NCI-H460 (cell line): Measurements from ENCODE around the gene AXIN2. TPM values are rescaled to one million over a fixed set of nuclear protein-coding genes. Genes with fewer than 3 reads are reported as not detected.
"Not testable (repeated sequence)": the region's sequence is repeated elsewhere in the genome, so short reads cannot be mapped to it uniquely, and the experiment has no call there.

Experiments
- DNase-seq: peaks from one replicate; pipeline ENCODE4 v3.0.0-alpha.2; 2016; ENCODE audit warnings: low read depth; ENCODE audit errors: extremely low read depth
- total RNA-seq: library from RNA; depleted of rRNA; stranded (reverse); fragments of >200 nt; shearing (Covaris generic); gene quantifications from 2 replicates; pipeline ENCODE4 v1.2.3, GENCODE V29; 2014

Gene AXIN2
- total RNA-seq, 1 experiment from 2014 or later = 0.02 TPM

DNA sequence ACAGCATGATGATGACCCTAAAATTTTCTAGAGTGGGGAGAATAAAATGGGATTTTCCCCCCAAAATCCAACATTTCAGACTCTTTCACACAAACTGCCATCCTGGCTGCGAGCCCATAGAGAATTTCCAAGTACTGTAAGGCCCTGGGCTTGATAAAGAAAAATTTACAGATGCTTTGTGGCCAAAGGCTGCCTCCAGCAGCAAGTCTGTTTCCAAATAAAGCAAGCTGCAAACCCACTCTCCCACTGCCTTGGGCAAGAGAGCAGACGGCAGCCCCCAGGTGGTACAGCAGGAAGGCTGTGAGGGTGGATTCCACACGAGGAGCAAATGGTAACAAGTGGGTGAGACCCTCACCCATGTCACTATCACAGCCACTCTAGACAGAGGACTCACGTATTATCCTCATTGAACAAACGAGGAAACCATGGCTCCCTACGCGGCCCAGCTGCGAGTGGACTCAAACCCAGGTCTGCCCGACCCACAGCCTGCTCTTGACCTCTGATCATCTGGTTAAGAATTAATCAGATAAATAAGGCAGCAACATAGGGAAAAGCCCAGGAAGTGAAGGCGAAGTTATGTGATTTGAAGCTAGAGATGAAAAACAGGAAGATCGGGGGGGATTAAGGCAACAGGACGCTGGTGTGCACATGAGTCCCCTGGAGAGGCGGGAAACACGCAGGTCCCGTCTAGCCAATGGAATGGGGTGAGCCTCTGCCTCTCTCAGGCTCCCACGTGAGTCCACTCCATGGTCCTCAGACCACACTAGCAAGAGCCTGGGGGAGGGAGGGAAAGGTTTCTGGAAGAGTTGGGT lies 37.4 kb downstream of the AXIN2 start:
- no peak for DNase-seq

DNA sequence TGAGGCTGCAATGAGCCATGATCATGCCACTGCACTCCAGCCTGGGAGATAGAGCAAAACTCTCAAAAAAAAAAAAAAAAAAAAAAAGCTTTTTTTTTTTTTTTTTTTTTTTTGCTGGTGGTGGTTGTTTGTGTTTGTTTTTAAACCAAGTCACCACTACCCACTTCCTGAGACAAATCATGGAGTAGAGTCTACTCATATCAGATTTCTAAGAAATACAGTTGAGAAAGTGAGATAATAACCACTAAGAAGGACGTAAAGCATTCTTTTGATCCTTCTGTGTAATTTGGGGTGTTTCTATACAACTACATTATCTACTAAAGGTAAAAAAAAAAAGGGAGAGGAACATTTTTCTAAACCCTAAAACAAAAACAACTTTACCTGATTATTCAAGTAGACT lies 38.0 kb downstream of the AXIN2 start:
- DNase-seq = no peak

DNA sequence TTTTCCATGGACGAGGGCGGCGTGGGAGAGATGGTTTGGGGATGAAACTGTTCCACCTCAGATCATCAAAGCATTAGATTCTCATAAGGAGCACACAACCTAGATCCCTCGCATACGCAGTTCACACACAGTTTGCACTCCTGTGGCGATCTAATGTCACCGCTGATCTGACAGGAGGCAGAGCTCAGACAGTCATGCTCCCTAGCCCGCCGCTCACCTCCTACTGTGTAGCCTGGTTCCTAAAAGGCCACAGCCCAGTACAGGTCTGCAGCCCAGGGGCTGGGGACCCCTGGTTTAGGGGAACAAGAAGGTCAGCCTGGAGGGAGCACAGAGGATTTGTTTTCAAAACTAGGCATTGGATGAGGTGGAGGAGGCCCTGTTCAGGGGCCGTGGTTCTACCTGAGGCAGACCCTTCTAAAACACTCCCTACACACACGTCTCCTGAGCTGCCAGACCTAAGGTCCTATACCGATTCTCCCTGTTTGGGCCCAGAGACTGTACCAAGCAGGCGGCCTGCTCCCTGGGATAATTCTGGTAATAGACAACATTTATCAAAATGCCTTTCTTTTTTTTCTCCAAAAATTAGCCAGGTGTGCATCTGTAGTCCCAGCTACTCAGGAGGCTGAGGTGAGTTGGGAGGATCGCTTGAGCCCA lies 38.6 kb downstream of the AXIN2 start:
- DNase-seq = no peak

DNA sequence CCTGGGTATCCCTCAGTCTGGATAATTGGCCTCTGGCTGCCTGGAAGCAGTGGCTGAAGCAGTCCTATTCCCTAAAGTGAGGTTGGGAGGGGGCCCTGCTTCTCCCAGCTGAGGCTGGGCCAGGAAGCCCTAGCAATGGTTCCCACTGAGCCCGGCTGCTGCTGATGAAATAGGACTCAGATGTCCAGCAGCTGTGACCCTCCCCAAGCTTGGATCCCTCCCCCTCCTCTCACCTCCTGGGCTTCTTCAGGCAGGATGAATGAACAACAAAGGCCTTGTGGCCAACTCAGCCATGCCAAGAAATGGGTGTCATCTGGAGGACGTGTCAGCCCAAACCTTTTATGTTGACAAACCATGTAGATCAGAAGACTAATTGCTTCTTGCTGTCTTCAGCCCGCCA lies 42.0 kb downstream of the AXIN2 start:
- no peak for DNase-seq

DNA sequence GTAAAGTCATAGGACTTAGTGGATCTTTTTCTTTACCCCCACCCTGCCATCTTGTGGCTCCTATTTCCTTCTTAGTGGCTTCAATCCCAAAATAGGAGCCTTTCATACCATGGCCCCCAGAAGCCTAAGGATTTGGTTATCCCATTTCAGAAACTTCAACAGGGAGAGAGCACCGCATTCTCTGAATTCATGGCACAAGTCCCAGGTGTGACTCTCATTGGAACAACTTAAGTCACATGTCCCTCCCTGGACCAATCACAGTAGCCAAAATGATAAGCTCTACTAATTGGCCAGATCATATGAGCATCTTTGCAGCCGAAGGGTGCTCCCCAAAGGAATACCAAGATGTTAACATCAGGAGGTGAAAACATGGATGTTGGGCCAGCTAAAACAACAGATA lies 43.2 kb downstream of the AXIN2 start:
- DNase-seq = no peak

DNA sequence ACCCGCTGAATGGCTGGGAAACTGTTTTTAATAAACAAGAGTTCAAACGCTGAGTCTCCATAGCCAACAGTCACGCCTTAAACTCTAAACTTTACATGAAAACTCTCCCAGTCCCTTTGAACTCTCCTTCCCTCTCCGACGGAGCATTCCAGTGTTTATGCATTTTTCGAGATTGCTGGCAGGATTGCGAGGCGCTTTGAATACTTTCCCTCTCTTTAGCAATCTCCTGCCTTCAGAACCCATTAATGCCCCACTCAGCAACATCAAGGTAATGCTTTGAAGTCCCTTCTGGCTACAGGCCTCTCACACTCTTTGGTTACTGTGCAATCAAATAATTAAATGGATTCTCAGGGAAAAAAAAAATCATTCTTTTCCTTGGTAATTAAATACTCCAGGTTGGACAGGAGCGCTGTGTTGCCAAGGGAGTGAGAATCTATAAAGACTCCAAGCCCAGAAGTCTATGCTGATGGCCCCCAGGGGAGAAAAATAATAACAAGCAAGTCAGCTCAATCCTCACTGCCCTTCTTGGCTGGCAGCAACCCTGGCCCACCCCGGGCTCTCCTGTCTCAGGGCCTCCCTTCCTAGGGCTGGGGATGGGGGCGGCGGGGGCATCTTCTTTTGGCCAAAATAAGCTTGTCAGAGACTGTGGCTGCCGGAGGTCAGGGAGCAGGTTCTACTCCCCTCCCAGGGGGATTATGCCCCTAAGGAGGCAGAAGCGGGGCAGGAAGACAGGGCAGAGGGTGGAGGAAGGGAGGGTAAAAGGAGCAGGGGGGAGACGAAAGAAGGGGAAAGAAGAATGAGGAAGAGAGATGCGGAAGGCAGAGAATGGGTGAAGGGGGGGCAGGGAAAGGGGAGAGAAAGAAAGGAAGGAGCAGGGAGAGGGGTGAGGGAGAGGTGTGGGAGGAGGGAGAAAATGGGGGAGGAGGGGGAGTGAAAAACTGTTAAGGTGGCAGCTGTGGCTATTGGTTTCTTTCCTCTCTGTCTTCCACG lies 45.2 kb downstream of the AXIN2 start:
- DNase-seq = no peak

DNA sequence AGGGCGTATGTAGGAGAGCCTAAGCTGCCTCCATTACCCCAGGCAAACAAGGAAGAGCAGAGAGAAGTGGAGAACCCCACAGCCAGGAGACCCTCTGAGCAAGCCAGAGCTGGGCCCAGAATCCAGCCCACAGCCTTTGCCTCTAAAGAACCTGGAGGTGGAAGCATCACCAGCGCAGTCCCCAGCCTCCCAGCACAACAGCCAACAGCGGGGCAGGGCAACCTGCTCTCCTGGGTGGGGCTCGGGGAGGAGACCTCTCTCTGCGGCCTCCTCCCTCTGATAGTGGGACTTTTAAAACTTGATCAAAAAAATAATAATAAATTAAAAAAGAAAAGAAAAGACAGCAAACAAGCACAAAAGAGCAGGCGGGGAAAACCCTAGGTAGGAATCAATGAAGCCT lies 45.9 kb downstream of the AXIN2 start:
- DNase-seq = no peak

DNA sequence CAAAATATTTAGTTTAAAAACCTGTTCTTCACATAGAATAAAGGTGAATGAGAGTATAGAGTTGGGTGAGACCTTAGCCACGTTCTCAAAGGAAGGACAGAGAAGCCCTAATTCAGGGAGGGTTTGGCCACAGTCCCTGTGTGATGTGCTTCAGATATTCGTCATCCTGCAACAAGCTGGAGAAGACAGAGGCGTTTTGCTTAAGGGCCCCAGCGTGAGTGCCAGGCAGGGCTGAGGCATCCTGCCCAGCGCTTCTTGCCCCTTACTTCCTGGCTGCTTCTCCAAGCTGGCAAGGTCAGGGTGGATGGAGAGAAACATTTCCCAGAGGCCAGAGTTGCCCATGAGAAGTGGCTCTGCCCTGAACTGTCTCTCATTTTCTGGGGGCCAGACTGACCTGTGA lies 46.9 kb downstream of the AXIN2 start:
- DNase-seq = no peak

DNA sequence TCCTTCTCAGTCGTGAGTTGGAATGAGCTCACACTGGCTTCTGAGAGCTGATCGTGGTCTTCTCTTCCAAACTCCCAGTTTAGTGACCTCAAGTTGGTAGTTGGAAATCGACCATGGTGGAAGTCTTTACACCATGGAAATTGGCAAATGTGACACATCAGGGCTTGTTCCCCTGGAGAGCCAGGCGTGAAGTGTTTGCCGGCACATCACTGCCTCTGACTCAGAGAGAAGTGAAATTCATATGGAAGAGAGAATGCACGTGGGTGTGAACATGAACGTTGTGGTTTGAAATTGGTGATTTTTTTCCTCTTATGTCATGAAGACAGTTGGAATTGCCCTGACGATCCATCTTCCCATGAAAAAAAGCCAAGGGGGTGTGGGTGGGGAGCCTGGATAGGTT lies 47.4 kb downstream of the AXIN2 start:
- DNase-seq = no peak

DNA sequence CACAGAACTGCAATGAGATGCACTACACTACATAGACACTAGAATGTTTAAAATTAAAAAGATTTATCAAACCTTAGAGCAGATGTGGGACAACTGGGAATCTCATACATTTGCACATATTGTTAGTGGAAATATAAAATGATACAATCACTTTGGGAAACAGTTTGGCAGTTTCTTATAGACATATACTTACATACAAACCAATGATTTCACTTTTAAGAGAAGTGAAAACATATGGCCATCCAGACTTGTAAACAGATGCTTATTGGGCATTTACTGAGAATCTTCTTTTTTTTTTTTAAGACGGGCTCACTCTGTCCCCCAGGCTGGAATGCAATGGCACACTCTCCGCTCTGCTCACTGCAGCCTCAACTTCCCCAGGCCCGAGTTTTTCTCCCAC lies 50.1 kb downstream of the AXIN2 start:
- no peak for DNase-seq

DNA sequence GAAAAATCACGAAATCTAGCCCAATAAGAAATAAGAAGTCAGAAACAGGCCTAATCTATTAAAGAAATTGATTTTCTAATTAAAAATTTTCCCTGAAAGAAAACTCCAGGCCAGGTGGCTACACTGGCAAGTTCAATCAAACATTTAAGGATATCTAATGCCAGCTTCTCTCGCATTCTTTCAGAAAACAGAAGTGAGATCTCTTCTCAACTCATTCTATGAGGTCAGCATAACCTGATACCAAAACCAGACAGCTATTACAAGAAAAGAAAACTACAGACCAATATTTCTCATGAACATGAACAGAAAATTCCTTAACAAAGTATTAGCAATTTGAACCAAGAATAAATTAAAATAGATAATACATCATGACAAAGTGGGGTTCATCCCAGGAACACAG lies 52.4 kb downstream of the AXIN2 start:
- no peak for DNase-seq

DNA sequence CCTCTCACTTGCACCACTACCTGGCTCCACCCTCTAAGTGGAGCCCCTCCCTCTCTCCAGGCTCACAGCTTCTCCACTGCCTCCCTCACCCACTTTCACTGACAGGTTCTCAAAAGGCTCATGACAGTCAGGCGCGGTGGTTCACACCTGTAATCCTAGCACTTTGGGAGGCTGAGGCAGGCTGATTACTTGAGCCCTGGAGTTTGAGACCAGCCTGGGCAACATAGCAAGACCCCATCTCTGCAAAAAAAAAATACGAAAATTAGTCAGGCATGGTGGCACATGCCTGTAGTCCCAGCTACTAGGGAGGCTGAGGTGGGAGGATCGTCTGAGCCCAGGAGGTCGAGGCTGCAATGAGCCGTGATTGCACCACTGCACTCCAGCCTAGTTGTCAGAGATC lies 56.8 kb downstream of the AXIN2 start:
- not testable (repeated sequence) for DNase-seq

DNA sequence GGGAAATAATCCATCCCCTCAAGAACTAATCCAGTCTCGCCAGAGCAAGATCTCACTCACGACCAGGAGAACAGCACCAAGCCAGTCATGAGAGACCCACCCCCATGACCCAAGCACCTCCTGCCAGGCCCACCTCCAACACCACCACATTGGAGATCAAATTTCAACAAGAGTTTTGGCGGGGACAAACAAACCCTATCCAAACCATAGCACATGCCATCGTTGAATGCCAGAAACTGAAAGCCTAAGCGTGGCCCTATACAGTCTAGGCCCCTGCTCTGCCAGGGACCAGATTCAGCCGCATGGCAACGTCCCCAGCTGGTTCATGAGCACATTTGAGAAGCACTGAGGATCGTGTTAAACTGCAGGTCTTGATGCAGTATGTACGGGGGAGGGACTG lies 57.3 kb downstream of the AXIN2 start:
- DNase-seq = no peak

DNA sequence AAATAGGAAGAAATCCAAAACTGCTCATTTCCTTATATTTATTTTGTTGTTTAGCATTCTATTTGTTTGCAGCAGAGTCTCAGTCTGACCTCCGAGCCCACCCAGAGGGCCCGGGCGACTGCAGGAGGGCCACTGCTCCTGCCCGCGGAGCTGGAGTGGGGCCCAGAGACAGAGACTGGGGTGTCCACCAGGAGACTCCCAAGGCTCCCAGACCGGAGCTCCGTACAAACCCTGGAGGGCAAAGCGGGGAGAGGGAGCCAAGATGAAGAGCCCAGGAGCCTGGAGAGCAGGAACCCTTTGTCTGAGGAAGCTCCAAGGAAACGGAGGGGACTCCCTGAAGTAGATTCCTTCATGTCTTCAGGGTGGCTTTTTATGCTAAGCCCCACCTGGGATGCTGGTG lies 57.9 kb downstream of the AXIN2 start:
- no peak for DNase-seq

DNA sequence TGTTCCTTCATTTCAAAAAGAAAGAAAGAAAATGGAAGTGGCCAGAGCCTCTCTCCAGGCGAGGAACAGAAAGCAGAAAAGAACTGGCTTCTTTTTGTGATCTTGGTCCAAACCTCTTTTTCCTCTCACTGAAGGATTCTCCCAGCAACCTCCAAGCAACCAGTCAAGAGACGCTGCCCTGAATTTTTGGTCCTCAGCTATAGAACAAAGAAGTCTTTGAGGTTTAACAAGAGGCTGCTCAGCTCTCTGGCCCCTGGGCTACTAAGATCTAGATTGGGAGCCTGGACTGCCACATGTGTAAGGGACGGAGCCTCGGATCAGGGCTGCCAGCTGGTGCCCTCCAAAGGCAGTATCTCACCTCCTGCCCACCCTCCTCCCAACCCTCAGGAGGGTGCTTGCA lies 62.6 kb downstream of the AXIN2 start:
- no peak for DNase-seq

DNA sequence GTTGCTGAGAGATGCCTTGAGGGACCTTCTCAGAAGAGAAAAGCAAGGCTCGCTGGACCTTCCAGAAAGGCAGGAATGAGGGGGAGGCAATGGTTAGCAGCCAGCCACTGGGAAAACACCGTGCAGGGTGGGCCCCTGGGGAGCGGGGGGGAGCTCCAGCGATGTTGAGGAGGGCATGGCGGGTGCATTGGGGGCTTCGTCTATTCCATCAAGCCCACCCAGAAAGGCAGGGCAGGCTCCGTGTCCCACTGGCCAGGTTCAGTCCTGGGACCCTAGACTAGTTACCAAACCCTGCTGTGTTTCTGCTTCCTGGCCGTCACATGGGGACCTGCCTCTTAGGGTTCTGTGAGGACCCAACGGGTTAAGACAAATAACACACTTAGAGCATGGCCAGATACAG lies 64.6 kb downstream of the AXIN2 start:
- DNase-seq = no peak

DNA sequence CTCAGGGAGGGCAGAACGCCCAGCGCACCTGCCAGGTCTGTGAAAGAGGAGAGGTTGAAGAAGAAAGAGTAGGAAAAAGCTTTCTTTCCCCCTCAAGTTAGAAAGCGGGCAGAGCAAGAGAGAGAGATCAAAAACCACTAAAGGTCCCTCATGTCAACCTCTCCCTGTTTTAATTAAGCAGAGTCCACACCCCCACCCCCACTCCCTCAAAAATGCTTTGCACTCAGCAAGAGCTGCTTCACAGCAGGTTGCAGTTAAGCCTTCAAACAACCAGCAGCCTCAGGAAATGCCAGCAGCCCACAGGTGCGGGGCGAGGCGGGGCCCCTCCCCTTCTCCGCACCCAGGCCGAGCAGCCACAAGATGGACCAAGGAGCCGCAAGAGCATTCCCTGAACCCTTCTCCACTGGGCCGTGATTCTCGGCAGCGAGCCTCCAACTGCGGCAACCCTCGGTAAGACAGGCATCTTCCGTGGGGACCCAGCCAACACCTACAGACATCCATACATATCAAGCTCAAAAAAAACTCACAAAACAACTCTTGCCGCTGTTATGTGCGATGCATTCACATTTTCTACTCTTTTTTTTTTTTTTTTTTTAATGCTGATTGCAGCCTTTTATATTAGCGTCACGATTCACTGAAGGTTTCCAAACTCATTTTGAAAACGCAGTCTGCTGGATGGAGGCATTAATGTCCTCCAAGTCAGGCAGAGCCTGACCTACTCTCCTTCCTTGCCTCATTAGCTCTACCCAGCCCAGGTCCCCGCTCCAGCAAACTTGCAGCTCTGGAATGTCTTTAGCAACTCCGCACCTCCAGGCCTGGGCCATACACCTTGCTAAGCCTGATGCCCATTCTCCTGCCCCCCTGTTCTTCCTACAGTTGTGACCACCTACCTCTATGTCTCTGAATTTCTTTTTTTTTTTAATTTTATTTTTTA lies 66.1 kb downstream of the AXIN2 start:
- DNase-seq = no peak

DNA sequence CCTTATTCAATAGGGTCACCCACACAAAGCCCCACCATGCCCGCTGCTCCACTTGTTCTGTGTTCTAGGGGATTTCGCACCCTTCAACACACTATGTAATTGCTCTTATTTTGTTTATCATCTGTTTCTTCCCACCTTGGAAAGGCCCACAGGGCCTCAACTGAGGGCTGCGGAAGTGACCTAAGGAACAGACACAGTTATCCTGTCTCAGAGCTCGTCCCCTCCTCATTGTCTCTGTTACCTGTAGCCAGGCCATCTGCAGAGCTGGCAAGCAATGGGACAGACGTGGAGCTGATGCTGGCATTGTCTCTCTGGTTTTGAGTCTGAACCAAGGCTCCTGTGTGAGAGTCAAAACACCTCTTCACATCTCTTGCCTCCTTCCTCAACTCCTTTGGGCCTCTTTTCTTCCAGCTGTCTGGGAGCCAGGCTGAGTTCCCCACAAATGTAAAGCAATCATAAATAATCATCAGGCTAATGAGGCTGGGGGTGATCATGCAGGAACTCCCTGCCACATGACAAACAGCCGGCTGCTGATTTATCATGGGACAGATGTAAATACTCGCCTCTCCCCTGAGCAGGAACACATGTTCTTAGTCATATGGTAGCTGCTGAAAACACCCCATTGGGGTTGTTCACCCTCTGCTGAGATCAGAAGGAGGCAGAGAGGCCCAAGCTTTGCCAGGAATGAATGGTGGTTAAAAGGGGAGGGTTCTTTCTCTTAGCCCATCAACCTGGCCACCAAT lies 71.9 kb downstream of the AXIN2 start:
- DNase-seq = no peak

DNA sequence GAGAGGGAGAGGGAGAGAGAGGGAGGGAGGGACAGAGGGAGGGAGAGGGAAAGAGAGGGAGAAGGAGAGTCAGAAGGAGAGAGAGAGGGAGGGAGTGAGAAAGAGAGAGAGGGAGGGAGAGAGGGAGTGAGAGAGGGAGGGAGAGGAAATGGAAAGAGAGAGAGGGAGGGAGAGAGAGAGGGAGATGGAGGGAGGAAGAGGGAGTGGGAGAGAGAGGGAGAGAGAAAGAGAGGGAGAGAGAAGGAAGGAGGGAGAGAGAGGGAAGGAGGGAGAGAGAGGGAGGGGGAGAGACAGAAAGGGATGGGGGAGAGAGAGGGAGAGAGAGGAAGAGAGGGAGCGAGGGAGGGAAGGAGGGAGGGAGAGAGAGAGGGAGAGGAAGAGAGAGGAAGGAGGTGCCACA lies 72.8 kb downstream of the AXIN2 start:
- DNase-seq = no peak

DNA sequence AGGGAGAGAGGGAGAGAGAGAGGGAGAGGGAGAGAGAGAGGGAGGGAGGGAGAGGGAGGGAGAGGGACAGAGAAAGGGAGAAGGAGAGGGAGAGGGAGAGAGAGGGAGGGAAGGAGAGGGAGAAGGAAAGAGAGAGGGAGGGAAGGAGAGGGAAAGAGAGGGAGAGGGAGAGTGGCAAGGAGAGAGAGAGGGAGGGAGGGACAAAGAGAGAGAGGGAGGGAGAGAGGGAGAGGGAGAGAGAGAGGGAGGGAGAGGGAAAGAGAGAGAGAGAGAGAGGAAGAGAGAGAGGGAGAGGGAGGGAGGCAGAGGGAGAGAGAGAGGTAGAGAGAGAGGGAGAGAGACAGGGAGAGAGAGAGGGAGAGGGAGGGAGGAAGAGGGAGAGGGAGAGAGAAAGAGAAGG lies 73.5 kb downstream of the AXIN2 start:
- DNase-seq = no peak
